Hematopoietic multipotent progenitor cell treated with erythropoietin and hydrocortisone succinate and interleukin-3 and kit ligand, for 15 days (in vitro differentiated cells): ENCODE data around the gene DHRS12.

ENCODE experiments used
- DNase-seq: peaks from one replicate; pipeline ENCODE4 v3.0.0-alpha.2; 2015; ENCODE audit warnings: low spot score

DHRS12 gene

GRCh38 chr13:51781246-51782022 lies 22.5 kb downstream of the DHRS12 start:
- DNase-seq = no peak

GRCh38 chr13:51780099-51780498 lies 23.9 kb downstream of the DHRS12 start:
- DNase-seq = no peak

- DNase-seq = no peak
Measured at GRCh38 chr13:51778392-51778791, 25.6 kb downstream of the DHRS12 start.

- no peak for DNase-seq
Measured at GRCh38 chr13:51777921-51778320, 26.0 kb downstream of the DHRS12 start.

GRCh38 chr13:51776179-51776578 lies 27.8 kb downstream of the DHRS12 start:
- no peak for DNase-seq

GRCh38 chr13:51773515-51773914 lies 30.4 kb downstream of the DHRS12 start:
- no peak for DNase-seq

GRCh38 chr13:51772781-51773180 lies 31.2 kb downstream of the DHRS12 start:
- no peak for DNase-seq

GRCh38 chr13:51772105-51772455 lies 31.9 kb downstream of the DHRS12 start:
- DNase-seq = no peak

- no peak for DNase-seq
Measured at GRCh38 chr13:51771418-51772104, 32.4 kb downstream of the DHRS12 start.

GRCh38 chr13:51770681-51771417 lies 33.1 kb downstream of the DHRS12 start:
- DNase-seq = no peak

- DNase-seq = no peak
Measured at GRCh38 chr13:51770160-51770559, 33.8 kb downstream of the DHRS12 start.

GRCh38 chr13:51769455-51770127 lies 34.4 kb downstream of the DHRS12 start:
- DNase-seq = no peak

- no peak for DNase-seq
Measured at GRCh38 chr13:51768976-51769375, 35.0 kb downstream of the DHRS12 start.

GRCh38 chr13:51768378-51768921 lies 35.5 kb downstream of the DHRS12 start:
- DNase-seq = no peak

GRCh38 chr13:51767100-51767499 lies 36.9 kb downstream of the DHRS12 start:
- no peak for DNase-seq

GRCh38 chr13:51765142-51765515 lies 38.8 kb downstream of the DHRS12 start:
- no peak for DNase-seq

GRCh38 chr13:51764184-51765141 lies 39.5 kb downstream of the DHRS12 start:
- no peak for DNase-seq

- DNase-seq = no peak
Measured at GRCh38 chr13:51763486-51763885, 40.5 kb downstream of the DHRS12 start.

- no peak for DNase-seq
Measured at GRCh38 chr13:51761643-51762350, 42.2 kb downstream of the DHRS12 start.

- no peak for DNase-seq
Measured at GRCh38 chr13:51760592-51760991, 43.4 kb downstream of the DHRS12 start.
